ENCODE measurements around the gene NCAM1.

Gene NCAM1

GRCh38 chr11:112968941-112969713 is 7.9 kb downstream of the NCAM1 start:
- DNase-seq, result no peak

GRCh38 chr11:112971195-112971594 is 10.0 kb downstream of the NCAM1 start:
- no peak for DNase-seq

- DNase-seq, result no peak
Observed at GRCh38 chr11:112971827-112972226, 10.6 kb downstream of the NCAM1 start.

- no peak for DNase-seq
Observed at GRCh38 chr11:112972399-112973145, 11.4 kb downstream of the NCAM1 start.

GRCh38 chr11:112975051-112975450 is 13.8 kb downstream of the NCAM1 start:
- no peak for DNase-seq

GRCh38 chr11:112975493-112975892 is 14.3 kb downstream of the NCAM1 start:
- no peak for DNase-seq

- no peak for DNase-seq
Observed at GRCh38 chr11:112977755-112978154, 16.5 kb downstream of the NCAM1 start.

- DNase-seq, result peak; percentile 84
Observed at GRCh38 chr11:112983887-112984286, 22.7 kb downstream of the NCAM1 start.

- DNase-seq, result no peak
Observed at GRCh38 chr11:112989198-112989597, 28.0 kb downstream of the NCAM1 start.

- no peak for DNase-seq
Observed at GRCh38 chr11:112993808-112994207, 32.6 kb downstream of the NCAM1 start.

GRCh38 chr11:112995423-112996090 is 34.3 kb downstream of the NCAM1 start:
- no peak for DNase-seq

- no peak for DNase-seq
Observed at GRCh38 chr11:112996994-112997393, 35.8 kb downstream of the NCAM1 start.

GRCh38 chr11:112997857-112998466 is 36.7 kb downstream of the NCAM1 start:
- no peak for DNase-seq

GRCh38 chr11:112999520-112999919 is 38.3 kb downstream of the NCAM1 start:
- peak; percentile 48 for DNase-seq

GRCh38 chr11:113001709-113002108 is 40.5 kb downstream of the NCAM1 start:
- peak; percentile 46 for DNase-seq

GRCh38 chr11:113006896-113007445 is 45.8 kb downstream of the NCAM1 start:
- no peak for DNase-seq

GRCh38 chr11:113014262-113015097 is 53.3 kb downstream of the NCAM1 start:
- peak; percentile 86 for DNase-seq

GRCh38 chr11:113015098-113015455 is 53.9 kb downstream of the NCAM1 start:
- no peak for DNase-seq

GRCh38 chr11:113016905-113017304 is 55.7 kb downstream of the NCAM1 start:
- DNase-seq, result peak; percentile 52

- no peak for DNase-seq
Observed at GRCh38 chr11:113018913-113019312, 57.7 kb downstream of the NCAM1 start.

GRCh38 chr11:113019711-113020110 is 58.5 kb downstream of the NCAM1 start:
- DNase-seq, result no peak

- DNase-seq, result no peak
Observed at GRCh38 chr11:113021111-113021510, 59.9 kb downstream of the NCAM1 start.

Data from NCI-H510A treated with DMSO at 0.1 percent for 48 hours (cell line).